GM12878 (cell line): ENCODE results near the gene EME2. TPM values are rescaled to one million over a fixed set of nuclear protein-coding genes. Genes with fewer than 3 reads are reported as not detected.

ENCODE experiments used
- ATAC-seq: fragments of 200-7000 bp; cut with Tn5 transposase; 3 replicates; pipeline ENCODE4 v1.9.1; 2020; ENCODE audit warnings: mild to moderate bottlenecking, moderate library complexity
- BruUV-seq: library from RNA; stranded (reverse); fragments of 400-500 nt; replicated peaks from 2 replicates; lab custom pipeline; 2021; lab: Mats Ljungman, UMichigan
- CTCF ChIA-PET: fragments of 300-600 bp; sonication (Branson Sonifier 250); formaldehyde crosslinking; extraction: SDS; loops from one replicate; lab custom pipeline; 2021; ENCODE audit warnings: inconsistent platforms; lab: Yijun Ruan, JAX
- POLR2A ChIA-PET: fragments of 350-600 bp; formaldehyde crosslinking; extraction: SDS; loops from one replicate; lab custom pipeline; 2021; ENCODE audit warnings: inconsistent platforms; lab: Charles Lee
- RAD21 ChIA-PET: fragments of 300-600 bp; sonication (Branson Sonifier 250); formaldehyde crosslinking; loops from one replicate; lab custom pipeline; 2023; ENCODE audit warnings: antibody characterized with exemption; ENCODE audit not compliant: unreplicated experiment; lab: Charles Lee
- SMC1A ChIA-PET: fragments of 300-600 bp; sonication (Branson Sonifier 250); formaldehyde crosslinking; loops from one replicate; lab custom pipeline; 2023; ENCODE audit not compliant: unreplicated experiment, uncharacterized antibody; lab: Charles Lee
- DNase-seq: peaks from one replicate; pipeline ENCODE4 v3.0.0-alpha.2; 2011; ENCODE audit warnings: low read depth, low spot score
- FAIRE-seq: peaks from 3 replicates; lab custom pipeline; 2011; peaks lifted over from hg19 to GRCh38; lab: Jason Lieb, UNC
- H2AFZ ChIP-seq: 2 replicates; pipeline ENCODE4 v1.6.0; 2011; ENCODE audit warnings: low read depth, low read length, control low read depth; ENCODE audit not compliant: control insufficient read depth
- H3K27ac ChIP-seq: 2 replicates; pipeline ENCODE4 v1.5.1; 2011; ENCODE audit warnings: control low read depth; ENCODE audit not compliant: control insufficient read depth, insufficient read depth
- H3K27me3 ChIP-seq, 2 experiments: replicated peaks in 1 of 2; 2 replicates each; pipeline versions ENCODE4 v1.6.0 to v1.6.1; 2011; ENCODE audit warnings: low read length in 1 of 2; ENCODE audit not compliant: control insufficient read depth in 2 of 2, insufficient read depth in 2 of 2
- H3K36me3 ChIP-seq, 2 experiments: 2 replicates each; pipeline ENCODE4 v1.5.1; 2011; ENCODE audit warnings: low read length in 1 of 2; ENCODE audit not compliant: control insufficient read depth in 2 of 2, insufficient read depth in 2 of 2
- H3K4me1 ChIP-seq: 2 replicates; pipeline ENCODE4 v1.6.1; 2011; ENCODE audit warnings: mild to moderate bottlenecking, low read length, moderate library complexity, mixed read lengths; ENCODE audit not compliant: control insufficient read depth, insufficient read depth
- H3K4me2 ChIP-seq: 2 replicates; pipeline ENCODE4 v1.6.0; 2011; ENCODE audit warnings: control low read depth; ENCODE audit not compliant: control insufficient read depth, insufficient read depth
- H3K4me3 ChIP-seq: fragments of 200-600 bp; sonication (generic); 2 replicates; pipeline ENCODE4 v1.5.1; 2016
- H3K79me2 ChIP-seq: 2 replicates; pipeline ENCODE4 v1.6.0; 2011; ENCODE audit warnings: low read length; ENCODE audit not compliant: control insufficient read depth, insufficient read depth
- H3K9ac ChIP-seq: 2 replicates; pipeline ENCODE4 v1.8.0; 2011; ENCODE audit warnings: low read length, control low read depth, mixed read lengths; ENCODE audit not compliant: control insufficient read depth, insufficient read depth
- H3K9me3 ChIP-seq: replicated peaks from 3 replicates; pipeline ENCODE4 v1.5.1; 2011; ENCODE audit warnings: mild to moderate bottlenecking, low read length; ENCODE audit not compliant: control insufficient read depth, insufficient read depth
- H4K20me1 ChIP-seq: 2 replicates; pipeline ENCODE4 v1.6.0; 2011; ENCODE audit not compliant: control insufficient read depth, insufficient read depth
- BMI1 ChIP-seq: fragments of 450-650 bp; IDR thresholded peaks from 2 replicates; pipeline ENCODE4 v1.6.1; 2016; ENCODE audit warnings: mild to moderate bottlenecking, moderate library complexity, borderline replicate concordance
- KDM1A ChIP-seq: fragments of 200-600 bp; sonication (generic); IDR thresholded peaks from 2 replicates; pipeline ENCODE4 v1.6.1; 2016; ENCODE audit warnings: borderline replicate concordance
- MTA3 ChIP-seq: IDR thresholded peaks from 2 replicates; pipeline ENCODE4 v1.6.1; 2012; ENCODE audit warnings: low read length, inconsistent platforms, borderline replicate concordance
- NFXL1 ChIP-seq: fragments of 450-650 bp; IDR thresholded peaks from 2 replicates; pipeline ENCODE4 v1.6.1; 2017; ENCODE audit warnings: antibody characterized with exemption, mild to moderate bottlenecking, borderline replicate concordance
- POLR2AphosphoS2 ChIP-seq: IDR thresholded peaks from 2 replicates; pipeline ENCODE4 v1.6.1; 2011; ENCODE audit warnings: low read depth, mild to moderate bottlenecking, low read length, improper control_type of control experiment, moderate library complexity
- ZBED1 ChIP-seq: IDR thresholded peaks from 2 replicates; pipeline ENCODE4 v1.6.1; 2016; ENCODE audit warnings: borderline replicate concordance
- ZNF207 ChIP-seq: fragments of 450-650 bp; IDR thresholded peaks from 2 replicates; pipeline ENCODE4 v1.6.1; 2014; ENCODE audit warnings: antibody characterized with exemption, mild to moderate bottlenecking, borderline replicate concordance
- WGBS: methylation state at CpG from one replicate; pipeline ENCODE4 v1.1.6; 2016; ENCODE audit warnings: low lambda C conversion rate; ENCODE audit not compliant: insufficient replicate concordance, insufficient coverage; ENCODE audit errors: missing lambda C conversion rate; 5-methylcytosine and 5-hydroxymethylcytosine counted together
- in situ Hi-C: fragments of 300-500 bp; cut with MboI; formaldehyde crosslinking; loops from 9 replicates; pipeline ENCODE4 v1.14.3; 2018; ENCODE audit warnings: mixed read lengths
- intact Hi-C: fragments of 100-400 bp; cut with micrococcal nuclease; formaldehyde crosslinking; loops from one replicate; pipeline ENCODE4 v1.14.2; 2022; ENCODE audit not compliant: unreplicated experiment
- polyA plus RNA-seq, 11 experiments: library from polyadenylated mRNA; depleted of rRNA in 4 of 11; unstranded in 6 of 11; stranded (reverse) in 5 of 11; fragments of >200 nt; fragmentation: Nextera tagmentation in 4 of 11; fragmentation: Illumina TruSeq in 1 of 11; extraction: Ambion mirVana in 4 of 11; extraction: Trizol in 1 of 11; gene quantifications; 1 replicate in 1 of 11; 2 replicates in 10 of 11; pipeline versions ENCODE4 v1.2.1 to v1.2.3, GENCODE V29; 2011 to 2016; ENCODE audit warnings: inconsistent platforms in 2 of 11, missing spikeins in 2 of 11, low read depth in 1 of 11
- total RNA-seq, 4 experiments: library from RNA; depleted of rRNA in 3 of 4; stranded (reverse); fragments of >200 nt in 3 of 4; fragmentation: Illumina TruSeq in 1 of 4; extraction: Trizol in 1 of 4; gene quantifications; 2 replicates each; pipeline versions ENCODE4 v1.2.1 to v1.2.3, GENCODE V29; 2013 to 2021
- TF ChIP-seq, protein P1 (sequence below): IDR thresholded peaks from 2 replicates; pipeline ENCODE4 v1.6.1; 2012; ENCODE audit warnings: low read length, inconsistent platforms
- TF ChIP-seq, protein P2 (sequence below): fragments of 450-650 bp; IDR thresholded peaks from 2 replicates; pipeline ENCODE4 v1.6.1; 2017; ENCODE audit warnings: low read depth, mild to moderate bottlenecking, moderate library complexity
- TF ChIP-seq, protein P3 (sequence below), 3 experiments: IDR thresholded peaks in 2 of 3; conservative IDR thresholded peaks in 1 of 3; 2 replicates each; pipeline ENCODE4 v1.5.1; 2011; ENCODE audit warnings: low read depth in 3 of 3, low read length in 3 of 3, mild to moderate bottlenecking in 3 of 3, control low read depth in 2 of 3, moderate library complexity in 2 of 3, inconsistent platforms in 1 of 3, mixed read lengths in 1 of 3; ENCODE audit not compliant: control insufficient read depth in 2 of 3, insufficient read depth in 1 of 3; ENCODE audit errors: extremely low read depth in 1 of 3
- TF ChIP-seq, protein P4 (sequence below): IDR thresholded peaks from 2 replicates; pipeline ENCODE4 v1.6.1; 2011; ENCODE audit warnings: low read depth, mild to moderate bottlenecking, low read length, moderate library complexity, borderline replicate concordance; ENCODE audit errors: extremely low read depth
- TF ChIP-seq, protein P5 (sequence below): IDR thresholded peaks from 2 replicates; pipeline ENCODE4 v1.6.1; 2011; ENCODE audit warnings: borderline replicate concordance, low read depth, mild to moderate bottlenecking, moderate library complexity, mixed read lengths, low read length; ENCODE audit not compliant: insufficient read depth; ENCODE audit errors: extremely low read length

EME2 gene
- total and polyA plus RNA-seq, 10 of the 15 experiments (the other 5 are each of a cell fraction or from before 2014, with no cell fraction given), result 0.29 to 16.9 (median 4.1) TPM

DNA sequence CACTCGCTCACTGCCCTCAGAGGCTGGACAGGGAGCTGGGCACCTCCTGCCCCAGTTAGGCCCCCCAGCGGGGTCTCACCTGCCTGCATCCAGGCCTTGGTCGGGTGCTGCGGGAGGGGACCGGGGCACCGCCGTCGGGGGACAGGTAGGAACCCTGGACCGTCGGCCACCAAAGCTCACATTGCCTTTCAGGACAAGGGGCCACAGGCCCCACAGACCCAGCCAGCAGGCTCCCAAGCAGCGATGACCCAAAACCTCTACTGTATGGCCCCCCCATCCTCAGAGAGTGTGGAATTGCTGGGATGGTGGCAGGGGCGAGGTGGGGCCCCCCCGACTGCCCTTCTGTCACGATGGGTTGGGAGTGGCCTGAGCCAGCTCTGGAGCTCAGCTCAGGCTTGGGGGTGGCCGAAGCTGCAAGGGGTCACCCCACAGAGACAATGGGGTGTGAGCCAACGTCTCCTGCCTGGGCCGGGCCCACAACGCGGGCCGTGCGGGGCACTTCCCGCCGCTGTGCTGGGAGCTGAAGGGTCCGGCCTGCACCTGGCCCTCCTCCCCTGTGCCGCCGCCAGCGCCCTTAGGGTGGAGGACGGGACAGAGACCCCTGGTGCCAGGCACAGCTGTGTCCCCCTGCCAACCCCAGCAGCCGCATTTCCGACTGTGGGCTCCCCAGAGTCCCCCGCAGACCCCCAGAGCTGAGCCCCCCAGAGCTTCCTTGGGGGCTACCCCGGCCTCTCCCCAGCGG is 20.4 kb downstream of the EME2 start (continued):
- TF ChIP-seq, protein P1, sequence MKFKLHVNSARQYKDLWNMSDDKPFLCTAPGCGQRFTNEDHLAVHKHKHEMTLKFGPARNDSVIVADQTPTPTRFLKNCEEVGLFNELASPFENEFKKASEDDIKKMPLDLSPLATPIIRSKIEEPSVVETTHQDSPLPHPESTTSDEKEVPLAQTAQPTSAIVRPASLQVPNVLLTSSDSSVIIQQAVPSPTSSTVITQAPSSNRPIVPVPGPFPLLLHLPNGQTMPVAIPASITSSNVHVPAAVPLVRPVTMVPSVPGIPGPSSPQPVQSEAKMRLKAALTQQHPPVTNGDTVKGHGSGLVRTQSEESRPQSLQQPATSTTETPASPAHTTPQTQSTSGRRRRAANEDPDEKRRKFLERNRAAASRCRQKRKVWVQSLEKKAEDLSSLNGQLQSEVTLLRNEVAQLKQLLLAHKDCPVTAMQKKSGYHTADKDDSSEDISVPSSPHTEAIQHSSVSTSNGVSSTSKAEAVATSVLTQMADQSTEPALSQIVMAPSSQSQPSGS, result no peak
- TF ChIP-seq, protein P2, sequence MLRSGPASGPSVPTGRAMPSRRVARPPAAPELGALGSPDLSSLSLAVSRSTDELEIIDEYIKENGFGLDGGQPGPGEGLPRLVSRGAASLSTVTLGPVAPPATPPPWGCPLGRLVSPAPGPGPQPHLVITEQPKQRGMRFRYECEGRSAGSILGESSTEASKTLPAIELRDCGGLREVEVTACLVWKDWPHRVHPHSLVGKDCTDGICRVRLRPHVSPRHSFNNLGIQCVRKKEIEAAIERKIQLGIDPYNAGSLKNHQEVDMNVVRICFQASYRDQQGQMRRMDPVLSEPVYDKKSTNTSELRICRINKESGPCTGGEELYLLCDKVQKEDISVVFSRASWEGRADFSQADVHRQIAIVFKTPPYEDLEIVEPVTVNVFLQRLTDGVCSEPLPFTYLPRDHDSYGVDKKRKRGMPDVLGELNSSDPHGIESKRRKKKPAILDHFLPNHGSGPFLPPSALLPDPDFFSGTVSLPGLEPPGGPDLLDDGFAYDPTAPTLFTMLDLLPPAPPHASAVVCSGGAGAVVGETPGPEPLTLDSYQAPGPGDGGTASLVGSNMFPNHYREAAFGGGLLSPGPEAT, result no peak
- TF ChIP-seq, protein P3, sequence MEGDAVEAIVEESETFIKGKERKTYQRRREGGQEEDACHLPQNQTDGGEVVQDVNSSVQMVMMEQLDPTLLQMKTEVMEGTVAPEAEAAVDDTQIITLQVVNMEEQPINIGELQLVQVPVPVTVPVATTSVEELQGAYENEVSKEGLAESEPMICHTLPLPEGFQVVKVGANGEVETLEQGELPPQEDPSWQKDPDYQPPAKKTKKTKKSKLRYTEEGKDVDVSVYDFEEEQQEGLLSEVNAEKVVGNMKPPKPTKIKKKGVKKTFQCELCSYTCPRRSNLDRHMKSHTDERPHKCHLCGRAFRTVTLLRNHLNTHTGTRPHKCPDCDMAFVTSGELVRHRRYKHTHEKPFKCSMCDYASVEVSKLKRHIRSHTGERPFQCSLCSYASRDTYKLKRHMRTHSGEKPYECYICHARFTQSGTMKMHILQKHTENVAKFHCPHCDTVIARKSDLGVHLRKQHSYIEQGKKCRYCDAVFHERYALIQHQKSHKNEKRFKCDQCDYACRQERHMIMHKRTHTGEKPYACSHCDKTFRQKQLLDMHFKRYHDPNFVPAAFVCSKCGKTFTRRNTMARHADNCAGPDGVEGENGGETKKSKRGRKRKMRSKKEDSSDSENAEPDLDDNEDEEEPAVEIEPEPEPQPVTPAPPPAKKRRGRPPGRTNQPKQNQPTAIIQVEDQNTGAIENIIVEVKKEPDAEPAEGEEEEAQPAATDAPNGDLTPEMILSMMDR (IDR thresholded peaks at IDR 0.05 in 2 of 3, conservative IDR thresholded peaks at IDR 0.05 in 1 of 3; ENCODE audit: control insufficient read depth in 2 of 3, extremely low read depth in 1 of 3, insufficient read depth in 1 of 3, low read depth in 3 of 3, low read length in 3 of 3), result no peak

DNA sequence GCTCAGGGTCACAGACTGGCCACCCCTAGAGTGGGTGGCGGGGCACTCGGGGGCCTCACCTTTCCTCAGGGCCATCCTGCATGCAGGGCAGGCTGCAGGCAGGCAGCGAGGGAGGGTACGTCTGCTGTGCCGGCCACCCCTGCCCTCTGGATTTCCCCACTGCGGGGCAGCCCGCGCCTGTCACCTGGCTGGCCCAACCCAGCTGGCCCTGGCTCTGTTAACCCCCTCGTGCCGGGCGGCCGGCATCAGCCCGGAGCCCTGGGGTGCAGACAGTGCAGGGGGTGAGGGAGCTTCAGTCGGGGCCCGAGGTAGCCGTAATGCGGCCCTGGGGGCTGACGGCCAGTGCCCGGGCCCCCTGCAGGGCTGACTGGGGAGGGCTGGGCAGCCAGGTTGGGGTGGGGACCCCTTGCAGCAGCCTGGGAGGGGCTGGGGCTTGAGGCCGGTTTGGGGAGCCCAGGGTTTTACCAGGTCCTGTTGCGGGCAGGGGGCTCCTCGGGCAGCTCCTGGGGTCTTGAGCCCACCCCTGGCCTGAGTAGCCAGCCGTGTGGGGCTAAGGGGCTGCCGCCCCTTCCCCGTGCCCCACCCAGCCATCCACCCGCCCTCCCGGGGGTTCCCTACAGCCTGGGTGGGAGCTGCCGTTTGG is 21.1 kb downstream of the EME2 start, which contains the start of gene IGFALS:
TSS of gene IGFALS (minus strand) at position 128 of the 643 bp plus-strand sequence. CDS start at position 75, 53 bp downstream.
- no peak within 1 kb of the TSS for H3K4me3 ChIP-seq
- no peaks in the 10 kb centered on the region for H3K79me2 ChIP-seq
- ATAC-seq, result no peak
- no peaks in the 10 kb centered on the region for H4K20me1 ChIP-seq
- H3K4me1 ChIP-seq, result no peaks in the 10 kb centered on the region
- no peak within 1 kb of the TSS for H3K27ac ChIP-seq
- H3K9ac ChIP-seq, result no peak within 1 kb of the TSS
- ChIA-PET SMC1A (no interaction called here), CTCF (no interaction called here), POLR2A (no interaction called here)
- no peak within 1 kb of the TSS for H3K4me2 ChIP-seq
- WGBS, result 87% methylated on average over 22 of the region's 28 CpGs
- H2AFZ ChIP-seq, result no peak within 1 kb of the TSS
- H3K9me3 ChIP-seq, result no peaks in the 10 kb centered on the region; the same call in 2 of the 3 replicates
- no peak for DNase-seq
- TF ChIP-seq MTA3 (no peak), BMI1 (no peak), ZBED1 (no peak), NFXL1 (no peak), POLR2AphosphoS2 (no peak), KDM1A (no peak), ZNF207 (no peak)
- TF ChIP-seq, protein P4, sequence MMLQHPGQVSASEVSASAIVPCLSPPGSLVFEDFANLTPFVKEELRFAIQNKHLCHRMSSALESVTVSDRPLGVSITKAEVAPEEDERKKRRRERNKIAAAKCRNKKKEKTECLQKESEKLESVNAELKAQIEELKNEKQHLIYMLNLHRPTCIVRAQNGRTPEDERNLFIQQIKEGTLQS, result no peak
- TF ChIP-seq, protein P5, sequence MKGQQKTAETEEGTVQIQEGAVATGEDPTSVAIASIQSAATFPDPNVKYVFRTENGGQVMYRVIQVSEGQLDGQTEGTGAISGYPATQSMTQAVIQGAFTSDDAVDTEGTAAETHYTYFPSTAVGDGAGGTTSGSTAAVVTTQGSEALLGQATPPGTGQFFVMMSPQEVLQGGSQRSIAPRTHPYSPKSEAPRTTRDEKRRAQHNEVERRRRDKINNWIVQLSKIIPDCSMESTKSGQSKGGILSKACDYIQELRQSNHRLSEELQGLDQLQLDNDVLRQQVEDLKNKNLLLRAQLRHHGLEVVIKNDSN, result no peak
- TF ChIP-seq, all 136 proteins: peak for 0
- in situ Hi-C loops (no loop called here), intact Hi-C loops (no loop called here)
- RAD21 ChIA-PET, result no interaction called here
- H3K27me3 ChIP-seq, result no peaks in the 10 kb centered on the region
- no TSS peak for BruUV-seq
- no peak for FAIRE-seq
- H3K36me3 ChIP-seq, result peaks cover 0 to 7% of the 10 kb centered on the region in 2 experiments; a peak in 3 of 4 replicates
